Activated CD4-positive, alpha-beta T cell treated with anti-CD3 and anti-CD28 coated beads, Interleukin-2, amount 50 U/mL, for 1 hour (primary cell): ENCODE measurements around the gene UBB.

Experiments
- DNase-seq: peaks from one replicate; pipeline ENCODE4 v3.0.0-alpha.2; 2020

Gene UBB

DNA sequence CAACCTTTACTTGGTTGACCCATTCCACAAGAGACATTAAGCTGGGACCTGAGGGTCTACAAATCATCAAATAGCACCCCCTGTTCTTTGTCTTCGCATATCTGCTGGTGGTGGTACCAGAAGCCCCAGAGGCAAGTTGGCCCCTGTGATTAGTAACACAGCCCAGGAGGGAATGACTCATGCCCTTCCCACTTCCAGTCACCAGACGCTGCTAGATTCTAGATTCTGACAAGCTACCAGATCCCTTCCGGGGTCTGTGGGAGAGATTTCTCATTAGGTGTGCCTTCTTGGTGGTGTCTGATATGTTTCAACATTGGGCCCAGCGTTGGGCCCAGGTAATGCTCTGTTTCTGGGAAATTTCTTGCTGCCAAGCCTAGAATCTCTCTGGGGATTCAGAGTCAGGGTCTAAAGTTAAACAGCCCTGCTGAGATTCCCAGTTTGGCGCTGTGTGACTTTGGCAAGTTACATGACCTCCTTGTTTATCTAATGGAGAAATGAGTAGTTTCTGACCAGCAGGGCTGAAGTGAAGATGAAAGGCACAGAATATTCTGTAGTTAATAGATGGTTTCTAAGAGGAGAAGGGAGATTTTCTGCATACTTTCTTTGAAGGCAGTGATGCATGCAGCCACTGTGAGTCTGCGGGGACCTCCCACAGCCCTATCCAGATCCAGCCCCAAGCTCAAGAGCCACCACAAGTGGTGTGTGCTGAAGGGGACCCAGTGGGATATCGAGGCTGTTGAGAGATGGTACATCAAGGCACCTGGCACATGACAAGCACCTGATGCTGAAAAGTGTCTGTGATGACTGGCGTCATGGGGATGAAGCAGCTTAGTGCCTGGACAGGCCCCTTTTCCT is 38.4 kb downstream of the UBB start:
- DNase-seq: peak; percentile 38

DNA sequence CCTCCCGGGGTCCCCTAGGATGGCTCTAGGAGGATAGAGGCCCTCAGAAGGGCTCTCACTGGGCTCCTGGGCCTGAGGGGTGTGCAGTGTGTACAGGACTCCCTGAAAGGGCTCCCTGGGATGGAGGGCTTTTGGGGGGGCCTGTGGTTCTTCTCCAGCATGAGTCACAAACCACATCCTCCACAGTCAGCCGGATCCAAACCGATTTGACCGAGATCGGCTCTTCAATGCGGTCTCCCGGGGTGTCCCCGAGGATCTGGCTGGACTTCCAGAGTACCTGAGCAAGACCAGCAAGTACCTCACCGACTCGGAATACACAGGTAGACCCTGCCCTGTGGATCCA is 39.0 kb downstream of the UBB start:
- peak; percentile 35 for DNase-seq

GRCh38 chr17:16422416-16422815 is 41.5 kb downstream of the UBB start:
- no peak for DNase-seq

DNA sequence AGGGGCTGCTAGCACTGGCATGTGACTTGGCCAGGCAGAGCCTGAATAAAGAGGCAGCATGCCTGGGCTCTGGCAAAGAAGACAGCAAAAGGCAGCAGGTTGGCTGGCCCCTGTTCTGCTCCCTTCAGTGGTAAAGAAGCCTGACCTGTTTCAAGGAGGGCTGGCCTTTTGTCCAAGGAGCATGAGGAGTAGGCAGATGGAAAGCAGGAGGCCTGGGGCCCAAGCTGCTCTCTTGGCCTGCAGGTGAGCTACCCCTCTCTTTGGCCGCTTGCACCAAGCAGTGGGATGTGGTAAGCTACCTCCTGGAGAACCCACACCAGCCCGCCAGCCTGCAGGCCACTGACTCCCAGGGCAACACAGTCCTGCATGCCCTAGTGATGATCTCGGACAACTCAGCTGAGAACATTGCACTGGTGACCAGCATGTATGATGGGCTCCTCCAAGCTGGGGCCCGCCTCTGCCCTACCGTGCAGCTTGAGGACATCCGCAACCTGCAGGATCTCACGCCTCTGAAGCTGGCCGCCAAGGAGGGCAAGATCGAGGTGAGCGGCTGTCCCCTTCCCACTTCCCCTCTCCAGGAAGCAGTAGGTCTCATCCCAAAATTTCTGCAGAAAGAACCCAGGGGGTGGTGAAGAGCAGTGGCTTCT is 42.5 kb downstream of the UBB start:
- DNase-seq: no peak

DNA sequence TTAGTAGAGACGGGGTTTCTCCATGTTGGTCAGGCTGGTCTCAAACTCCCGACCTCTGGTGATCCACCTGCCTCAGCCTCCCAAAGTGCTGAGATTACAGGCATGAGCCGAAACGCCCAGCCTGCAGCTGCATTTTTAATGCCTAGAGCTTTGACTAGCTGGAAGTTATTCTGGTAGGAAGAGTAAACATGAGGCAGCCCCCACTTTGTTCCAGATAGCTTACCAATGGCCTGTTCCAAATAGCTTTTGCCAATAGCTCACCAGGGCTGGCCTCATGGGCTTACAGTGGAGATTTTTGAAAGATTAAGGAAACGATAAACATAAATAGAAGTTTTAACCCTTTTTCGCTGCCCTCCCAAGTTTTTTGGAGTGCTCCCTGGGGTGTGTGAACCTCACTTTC is 44.3 kb downstream of the UBB start:
- DNase-seq: no peak

DNA sequence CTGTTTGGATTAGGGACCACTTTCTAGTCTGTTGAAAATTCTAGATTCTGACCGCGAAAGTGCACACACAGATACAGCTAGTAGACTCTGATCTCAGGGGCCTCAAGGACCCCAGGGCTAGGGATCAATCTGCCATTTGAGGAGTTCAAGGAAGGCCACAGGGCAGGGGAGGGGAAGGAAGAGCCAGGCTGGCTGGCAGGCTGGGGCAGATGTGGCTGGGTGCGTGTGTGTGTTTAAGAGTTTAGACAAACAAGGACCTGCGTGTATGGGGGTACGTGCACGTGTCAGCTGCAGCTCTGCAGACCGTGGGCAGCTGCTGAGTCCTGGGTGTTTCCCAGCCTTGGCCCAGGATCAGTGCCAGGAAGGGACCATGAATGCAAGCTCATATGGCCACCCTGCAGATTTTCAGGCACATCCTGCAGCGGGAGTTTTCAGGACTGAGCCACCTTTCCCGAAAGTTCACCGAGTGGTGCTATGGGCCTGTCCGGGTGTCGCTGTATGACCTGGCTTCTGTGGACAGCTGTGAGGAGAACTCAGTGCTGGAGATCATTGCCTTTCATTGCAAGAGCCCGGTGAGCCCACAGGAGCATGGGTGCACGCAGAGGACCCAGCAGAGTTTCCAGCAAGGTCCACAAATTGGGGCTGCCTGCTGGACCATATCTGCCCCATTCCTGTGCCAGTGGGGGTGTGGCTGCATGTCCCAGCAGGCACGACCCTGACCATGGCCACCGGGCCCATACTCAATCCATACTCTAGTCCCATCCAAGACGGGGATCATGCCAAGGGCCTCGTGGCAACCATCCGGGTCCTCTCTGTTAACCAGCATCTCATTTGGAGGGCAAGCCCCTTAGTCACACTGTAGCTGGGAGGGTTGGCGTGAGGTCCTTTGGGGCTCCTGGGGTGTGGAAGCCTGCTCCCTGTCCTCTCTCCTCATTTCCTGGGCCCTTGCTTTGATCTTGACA is 45.1 kb downstream of the UBB start:
- DNase-seq: no peak

DNA sequence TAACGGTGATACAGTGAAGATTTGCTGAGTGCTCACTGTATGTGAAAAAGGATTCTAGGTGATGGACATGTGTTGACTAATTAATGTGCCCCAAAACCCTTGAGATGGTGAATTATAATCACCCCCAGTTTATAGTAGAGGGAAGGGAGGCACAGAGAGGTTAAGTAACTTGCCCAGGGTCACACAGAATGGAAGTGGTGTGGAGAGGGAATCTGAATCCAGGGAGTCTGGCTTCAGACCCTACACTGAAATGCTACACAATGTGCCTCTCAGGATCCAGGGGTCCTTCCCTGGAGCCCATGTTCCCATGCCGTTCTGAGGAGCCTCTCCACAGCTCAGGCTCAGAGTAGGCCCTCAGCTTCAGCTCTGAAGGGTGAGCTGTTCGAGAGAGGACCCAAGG is 46.1 kb downstream of the UBB start:
- DNase-seq: no peak

DNA sequence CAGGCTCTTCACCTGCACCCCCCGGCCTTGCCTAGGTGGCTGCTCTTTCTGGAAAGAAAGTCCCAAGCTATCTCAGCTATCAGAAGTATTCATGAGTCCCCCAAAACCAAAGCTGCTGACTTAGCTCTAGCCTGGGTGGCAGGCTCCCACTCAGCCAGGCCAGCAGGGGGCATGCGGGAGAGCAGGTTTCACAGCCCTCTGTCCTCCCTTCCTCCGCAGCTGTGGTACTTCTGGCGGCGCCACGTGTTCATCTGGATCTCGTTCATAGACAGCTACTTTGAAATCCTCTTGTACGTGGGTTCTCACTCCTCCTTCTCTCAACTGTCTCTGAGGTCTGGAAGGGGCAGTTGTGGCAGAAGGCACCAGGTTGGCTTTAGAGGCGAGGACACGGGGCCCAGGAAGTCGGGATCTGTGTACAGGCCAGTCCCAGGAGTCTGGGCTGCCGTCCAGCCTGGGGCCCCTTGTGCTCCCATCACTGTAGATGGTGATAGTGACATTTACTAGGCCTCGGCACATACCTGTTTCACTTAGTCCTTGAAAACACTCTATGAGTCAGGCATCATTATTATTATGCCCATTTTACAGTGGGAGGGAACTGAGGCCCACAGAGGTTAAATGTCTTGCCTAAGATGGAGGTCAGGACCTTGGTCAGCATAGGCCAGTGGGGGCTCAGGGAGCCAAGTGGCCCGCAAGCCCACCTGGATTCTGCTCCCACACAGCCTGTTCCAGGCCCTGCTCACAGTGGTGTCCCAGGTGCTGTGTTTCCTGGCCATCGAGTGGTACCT is 47.4 kb downstream of the UBB start:
- DNase-seq: peak; percentile 46

GRCh38 chr17:16429083-16429482 is 48.2 kb downstream of the UBB start:
- DNase-seq: no peak

GRCh38 chr17:16430650-16431049 is 49.8 kb downstream of the UBB start:
- no peak for DNase-seq

GRCh38 chr17:16432017-16432416 is 51.1 kb downstream of the UBB start:
- DNase-seq: no peak
